Upper lobe of left lung (tissue), 4 donors: ENCODE results near the gene PXMP4.
A peak's percentile ranks its signal among the peaks of the same experiment; 100 is the strongest.

Experiments
- EP300 ChIP-seq, 4 donors: sonication (generic); formaldehyde crosslinking; IDR thresholded peaks; one replicate each; pipeline ENCODE4 v1.5.1; 2017; ENCODE audit warnings: antibody characterized with exemption in 4 of 4, control low read depth in 2 of 4
- POLR2AphosphoS5 ChIP-seq, 2 donors: sonication (generic); formaldehyde crosslinking; IDR thresholded peaks; one replicate each; pipeline ENCODE4 v1.5.1; 2017; ENCODE audit warnings: antibody characterized with exemption in 2 of 2
- TF ChIP-seq, protein P1 (sequence below), 6 experiments: fragments of 450-650 bp in 4 of 6; fragments of 200-600 bp in 2 of 6; sonication (generic) in 2 of 6; IDR thresholded peaks; one replicate each; pipeline ENCODE4 v1.5.1; 2016 to 2019; ENCODE audit warnings: antibody characterized with exemption in 6 of 6

DNA sequence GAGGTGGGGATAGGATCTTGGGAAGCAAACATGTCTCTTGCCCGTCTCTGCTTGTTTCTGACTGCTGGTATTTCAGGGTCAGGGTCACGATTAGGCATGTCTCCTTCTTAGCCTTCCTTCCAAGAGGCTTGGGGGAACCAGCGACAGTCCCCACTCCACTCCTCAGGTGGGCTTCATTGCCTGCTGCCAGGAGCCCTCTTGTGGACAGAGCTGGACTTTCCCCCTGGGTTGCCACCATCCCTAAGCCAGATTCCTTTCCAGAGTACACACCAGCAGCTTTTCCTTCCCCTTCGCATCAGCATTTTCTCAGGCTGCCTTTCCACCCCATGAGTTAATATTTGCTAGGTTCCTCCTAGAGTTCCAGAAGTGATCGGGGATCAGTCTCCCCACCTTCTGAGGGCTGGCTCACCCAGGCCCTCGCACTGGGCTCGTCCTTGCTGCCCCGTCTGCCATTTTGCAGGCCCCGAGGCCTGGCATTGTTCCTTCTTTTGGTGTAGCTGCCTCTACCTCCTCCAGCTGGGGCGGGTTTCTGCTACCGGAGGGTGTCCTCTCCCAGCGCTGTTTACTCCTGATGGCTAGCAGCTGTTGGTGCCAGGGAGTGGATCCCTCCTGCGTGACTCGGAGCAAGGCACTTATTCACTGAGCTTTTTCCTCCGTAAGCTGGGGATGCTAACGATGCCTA, 66.8 kb downstream of the PXMP4 start:
- TF ChIP-seq POLR2AphosphoS5 (IDR thresholded peaks at IDR 0.05) = no peak
- TF ChIP-seq, protein P1, sequence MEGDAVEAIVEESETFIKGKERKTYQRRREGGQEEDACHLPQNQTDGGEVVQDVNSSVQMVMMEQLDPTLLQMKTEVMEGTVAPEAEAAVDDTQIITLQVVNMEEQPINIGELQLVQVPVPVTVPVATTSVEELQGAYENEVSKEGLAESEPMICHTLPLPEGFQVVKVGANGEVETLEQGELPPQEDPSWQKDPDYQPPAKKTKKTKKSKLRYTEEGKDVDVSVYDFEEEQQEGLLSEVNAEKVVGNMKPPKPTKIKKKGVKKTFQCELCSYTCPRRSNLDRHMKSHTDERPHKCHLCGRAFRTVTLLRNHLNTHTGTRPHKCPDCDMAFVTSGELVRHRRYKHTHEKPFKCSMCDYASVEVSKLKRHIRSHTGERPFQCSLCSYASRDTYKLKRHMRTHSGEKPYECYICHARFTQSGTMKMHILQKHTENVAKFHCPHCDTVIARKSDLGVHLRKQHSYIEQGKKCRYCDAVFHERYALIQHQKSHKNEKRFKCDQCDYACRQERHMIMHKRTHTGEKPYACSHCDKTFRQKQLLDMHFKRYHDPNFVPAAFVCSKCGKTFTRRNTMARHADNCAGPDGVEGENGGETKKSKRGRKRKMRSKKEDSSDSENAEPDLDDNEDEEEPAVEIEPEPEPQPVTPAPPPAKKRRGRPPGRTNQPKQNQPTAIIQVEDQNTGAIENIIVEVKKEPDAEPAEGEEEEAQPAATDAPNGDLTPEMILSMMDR (IDR thresholded peaks at IDR 0.05) = peak; percentile 59 to 79 (median 76)
- TF ChIP-seq EP300 (IDR thresholded peaks at IDR 0.05) = no peak
